Effector memory CD8-positive, alpha-beta T cell (primary cell): Measurements from ENCODE around the gene FYB2.
"Not testable (repeated sequence)": the region's sequence is repeated elsewhere in the genome, so short reads cannot be mapped to it uniquely, and the experiment has no call there.

Experiments used
- ATAC-seq: fragments of 150-1000 bp; cut with Tn5 transposase; replicated peaks from 2 replicates; pipeline ENCODE4 v1.10.0; 2021; ENCODE audit warnings: mild to moderate bottlenecking, moderate library complexity
- DNase-seq, 3 experiments: peaks; one replicate each; pipeline ENCODE4 v3.0.0; 2021
- H3K27ac Mint-ChIP-seq, 2 donors: one replicate each; pipeline ENCODE4 v1.8.0; 2022; ENCODE audit warnings: mild to moderate bottlenecking in 2 of 2, mixed read lengths in 2 of 2, moderate library complexity in 2 of 2
- H3K27me3 Mint-ChIP-seq, 2 donors: one replicate each; pipeline ENCODE4 v1.8.0; 2022; ENCODE audit warnings: mixed read lengths in 2 of 2
- H3K36me3 Mint-ChIP-seq: one replicate; pipeline ENCODE4 v1.8.0; 2022; ENCODE audit warnings: mild to moderate bottlenecking, moderate library complexity, mixed read lengths; ENCODE audit not compliant: insufficient read depth
- H3K4me1 Mint-ChIP-seq, 2 donors: one replicate each; pipeline ENCODE4 v1.8.0; 2022; ENCODE audit warnings: low read depth in 2 of 2, mixed read lengths in 2 of 2
- H3K4me3 Mint-ChIP-seq, 2 donors: one replicate each; pipeline ENCODE4 v1.8.0; 2022; ENCODE audit warnings: mild to moderate bottlenecking in 2 of 2, mixed read lengths in 2 of 2, moderate library complexity in 2 of 2
- H3K9me3 Mint-ChIP-seq, 2 donors: one replicate each; pipeline ENCODE4 v1.8.0; 2022; ENCODE audit warnings: mixed read lengths in 2 of 2

The FYB2 gene

DNA sequence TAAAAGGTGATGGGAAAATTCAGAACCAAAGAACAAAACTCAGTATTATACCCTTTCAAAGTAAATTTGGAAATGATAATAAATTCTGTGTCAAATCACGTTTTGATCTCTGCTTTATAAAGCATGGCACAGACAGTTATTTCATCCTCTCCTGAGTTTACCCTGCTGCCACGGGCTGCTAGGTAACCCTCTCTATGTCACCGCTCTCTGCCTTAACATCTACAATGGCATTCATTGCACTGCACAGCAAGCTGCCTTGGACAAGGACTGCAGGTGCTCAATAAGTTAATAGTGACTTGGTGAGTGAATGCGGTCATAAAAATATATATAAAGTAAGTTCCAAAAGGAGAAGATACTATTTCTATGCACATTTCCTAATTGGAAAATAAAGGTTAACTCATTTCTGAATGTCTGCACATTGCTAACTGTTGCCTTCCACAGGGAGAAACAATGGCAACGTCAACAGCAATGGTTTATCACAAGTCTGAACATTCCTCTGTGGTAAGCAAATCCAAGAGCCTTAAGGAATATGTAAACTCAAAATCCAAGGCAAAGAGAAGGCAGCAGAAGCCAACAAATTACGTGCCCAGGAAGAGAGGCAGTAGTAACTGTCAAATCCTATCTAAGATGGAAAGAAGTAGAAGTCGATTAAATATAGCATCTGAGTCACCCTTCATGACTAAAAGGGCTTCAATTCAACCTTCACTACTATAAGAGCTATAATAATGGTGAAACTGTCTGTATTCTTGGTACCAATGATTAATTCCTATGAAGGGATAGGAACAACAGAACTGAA is 19.4 kb downstream of the FYB2 start:
- H3K4me3 Mint-ChIP-seq = no peak overlapping the region
- no peaks in the 10 kb centered on the region for H3K4me1 Mint-ChIP-seq
- DNase-seq (no peak), ATAC-seq (no peak)
- no peak overlapping the region for H3K27ac Mint-ChIP-seq
- no peaks in the 10 kb centered on the region for H3K36me3 Mint-ChIP-seq
- H3K27me3 Mint-ChIP-seq = peaks cover 9 to 16% of the 10 kb centered on the region in 2 donors
- H3K9me3 Mint-ChIP-seq = no peaks in the 10 kb centered on the region

DNA sequence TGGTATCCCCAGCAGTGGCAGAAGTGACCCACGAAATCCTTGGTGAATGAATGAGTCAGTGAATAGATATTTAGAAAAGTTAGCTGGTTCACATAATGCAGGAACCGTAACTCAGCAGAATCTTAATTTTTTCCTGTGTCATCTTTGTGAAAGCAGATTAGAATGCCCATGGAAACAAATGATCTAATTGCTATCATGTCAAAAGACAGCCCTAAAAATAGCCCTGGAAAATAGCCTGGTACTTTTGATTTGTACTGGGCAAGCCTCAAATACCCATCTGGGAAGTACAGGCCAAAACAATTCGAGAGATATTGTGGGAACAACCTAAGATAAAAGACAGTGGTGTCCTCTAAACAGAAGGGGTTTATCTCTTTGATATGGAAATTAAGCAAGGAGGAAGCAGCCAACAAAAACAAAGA is 21.1 kb downstream of the FYB2 start:
- no peak overlapping the region for H3K4me3 Mint-ChIP-seq
- ATAC-seq (no peak), DNase-seq (no peak)
- peaks cover 9 to 16% of the 10 kb centered on the region in 2 donors for H3K27me3 Mint-ChIP-seq
- no peaks in the 10 kb centered on the region for H3K4me1 Mint-ChIP-seq
- peaks cover 0 to 2% of the 10 kb centered on the region in 2 donors for H3K9me3 Mint-ChIP-seq
- H3K36me3 Mint-ChIP-seq = no peaks in the 10 kb centered on the region
- H3K27ac Mint-ChIP-seq = no peak overlapping the region

GRCh38 chr1:56797065-56797685 is 22.0 kb downstream of the FYB2 start:
- no peaks in the 10 kb centered on the region for H3K4me1 Mint-ChIP-seq
- DNase-seq (no peak), ATAC-seq (no peak)
- no peaks in the 10 kb centered on the region for H3K36me3 Mint-ChIP-seq
- no peak overlapping the region for H3K4me3 Mint-ChIP-seq
- peaks cover 0 to 2% of the 10 kb centered on the region in 2 donors for H3K9me3 Mint-ChIP-seq
- no peak overlapping the region for H3K27ac Mint-ChIP-seq
- peaks cover 9 to 16% of the 10 kb centered on the region in 2 donors for H3K27me3 Mint-ChIP-seq

DNA sequence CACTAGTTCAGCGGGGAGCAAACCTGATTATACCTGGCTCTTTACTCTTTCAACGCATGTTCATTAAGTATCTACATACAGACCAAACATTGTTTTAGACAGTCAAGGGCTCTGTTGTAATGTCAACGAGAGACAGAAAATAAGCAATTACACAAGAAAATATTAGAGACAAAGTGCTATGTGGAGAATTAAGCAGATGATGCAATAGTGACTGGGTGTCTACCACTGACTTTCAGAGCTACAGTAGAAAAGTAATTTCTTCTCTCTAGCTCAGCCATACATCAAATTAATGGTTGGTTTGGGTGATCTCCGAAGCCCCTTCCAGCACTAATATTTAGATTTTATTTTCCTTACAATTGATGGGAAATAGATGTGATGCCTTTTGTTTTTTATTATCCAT is 23.3 kb downstream of the FYB2 start:
- H3K4me1 Mint-ChIP-seq = no peaks in the 10 kb centered on the region
- no peak for ATAC-seq
- peaks cover 0 to 2% of the 10 kb centered on the region in 2 donors for H3K9me3 Mint-ChIP-seq
- peaks cover 9 to 16% of the 10 kb centered on the region in 2 donors for H3K27me3 Mint-ChIP-seq
- H3K36me3 Mint-ChIP-seq = no peaks in the 10 kb centered on the region
- no peak for DNase-seq
- no peak overlapping the region for H3K4me3 Mint-ChIP-seq
- no peak overlapping the region for H3K27ac Mint-ChIP-seq

DNA sequence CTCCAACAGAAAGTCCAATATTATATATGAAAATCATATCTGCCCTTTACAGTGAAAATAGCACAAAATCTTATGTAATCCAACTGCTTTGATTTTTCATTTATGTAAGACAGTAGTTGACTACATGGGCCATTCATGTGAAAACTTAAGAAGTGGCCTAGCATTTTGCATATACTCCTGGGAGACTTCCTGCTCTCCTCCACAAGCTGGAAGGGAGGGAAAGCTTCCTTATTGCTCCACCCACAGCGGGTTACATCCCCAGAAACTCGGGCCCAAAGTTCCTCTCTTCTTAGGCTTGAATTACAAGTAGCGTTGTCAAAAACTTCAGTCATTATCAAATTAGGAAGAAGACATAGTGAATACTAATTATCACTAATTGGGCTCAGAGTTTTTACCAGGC is 29.2 kb downstream of the FYB2 start:
- Mint-ChIP-seq H3K27ac (no peak overlapping the region), H3K4me1 (no peaks in the 10 kb centered on the region), H3K9me3 (peaks cover 0 to 4% of the 10 kb centered on the region in 2 donors), H3K36me3 (peaks cover 3% of the 10 kb centered on the region), H3K4me3 (no peak overlapping the region), H3K27me3 (peaks cover 12 to 15% of the 10 kb centered on the region in 2 donors)
- ATAC-seq (no peak), DNase-seq (no peak)

DNA sequence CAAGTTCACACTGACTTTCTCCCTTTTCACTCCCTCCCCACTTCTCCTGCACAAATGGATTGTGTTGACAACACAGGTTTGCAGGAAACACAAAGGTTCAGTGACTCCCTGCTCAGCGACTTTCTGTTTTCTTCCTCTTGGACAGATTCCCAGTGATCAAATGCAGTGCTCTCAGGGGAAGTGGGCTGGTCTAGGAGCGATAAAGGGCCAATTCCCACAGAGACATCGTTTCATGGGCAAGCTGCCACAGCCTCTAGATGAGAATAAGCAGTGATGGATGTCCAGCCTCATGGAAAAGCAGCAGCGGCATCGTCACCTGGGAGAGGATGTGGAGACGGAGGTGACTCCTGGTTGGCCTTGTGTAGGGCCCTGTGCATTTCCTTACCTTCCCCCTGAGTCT is 30.6 kb downstream of the FYB2 start:
- DNase-seq = no peak
- peaks cover 12 to 15% of the 10 kb centered on the region in 2 donors for H3K27me3 Mint-ChIP-seq
- no peak for ATAC-seq
- H3K4me1 Mint-ChIP-seq = no peaks in the 10 kb centered on the region
- no peak overlapping the region for H3K27ac Mint-ChIP-seq
- H3K4me3 Mint-ChIP-seq = no peak overlapping the region
- peaks cover 3% of the 10 kb centered on the region for H3K36me3 Mint-ChIP-seq
- peaks cover 0 to 2% of the 10 kb centered on the region in 2 donors for H3K9me3 Mint-ChIP-seq

GRCh38 chr1:56788102-56788501 is 31.1 kb downstream of the FYB2 start:
- peaks cover 12 to 15% of the 10 kb centered on the region in 2 donors for H3K27me3 Mint-ChIP-seq
- H3K9me3 Mint-ChIP-seq = peaks cover 0 to 2% of the 10 kb centered on the region in 2 donors
- H3K4me1 Mint-ChIP-seq = no peaks in the 10 kb centered on the region
- DNase-seq (no peak), ATAC-seq (no peak)
- H3K36me3 Mint-ChIP-seq = peaks cover 3% of the 10 kb centered on the region
- H3K27ac Mint-ChIP-seq = no peak overlapping the region
- H3K4me3 Mint-ChIP-seq = no peak overlapping the region

GRCh38 chr1:56787330-56787729 is 31.9 kb downstream of the FYB2 start:
- no peak overlapping the region for H3K27ac Mint-ChIP-seq
- H3K4me1 Mint-ChIP-seq = no peaks in the 10 kb centered on the region
- no peak overlapping the region for H3K4me3 Mint-ChIP-seq
- peaks cover 0 to 2% of the 10 kb centered on the region in 2 donors for H3K9me3 Mint-ChIP-seq
- no peak for ATAC-seq
- DNase-seq = no peak
- peaks cover 3% of the 10 kb centered on the region for H3K36me3 Mint-ChIP-seq
- peaks cover 12 to 15% of the 10 kb centered on the region in 2 donors for H3K27me3 Mint-ChIP-seq

GRCh38 chr1:56782773-56783172 is 36.4 kb downstream of the FYB2 start:
- DNase-seq (no peak), ATAC-seq (no peak)
- Mint-ChIP-seq H3K9me3 (peaks cover 0 to 2% of the 10 kb centered on the region in 2 donors), H3K27me3 (peaks cover 8 to 11% of the 10 kb centered on the region in 2 donors), H3K36me3 (peaks cover 3% of the 10 kb centered on the region), H3K4me3 (no peak overlapping the region), H3K4me1 (no peaks in the 10 kb centered on the region), H3K27ac (no peak overlapping the region)

GRCh38 chr1:56780826-56781225 is 38.4 kb downstream of the FYB2 start:
- ATAC-seq (no peak), DNase-seq (no peak)
- Mint-ChIP-seq H3K4me1 (no peaks in the 10 kb centered on the region), H3K4me3 (no peak overlapping the region), H3K27ac (no peak overlapping the region), H3K27me3 (peaks cover 5 to 10% of the 10 kb centered on the region in 2 donors), H3K9me3 (peaks cover 0 to 2% of the 10 kb centered on the region in 2 donors), H3K36me3 (peaks cover under 1% of the 10 kb centered on the region)

DNA sequence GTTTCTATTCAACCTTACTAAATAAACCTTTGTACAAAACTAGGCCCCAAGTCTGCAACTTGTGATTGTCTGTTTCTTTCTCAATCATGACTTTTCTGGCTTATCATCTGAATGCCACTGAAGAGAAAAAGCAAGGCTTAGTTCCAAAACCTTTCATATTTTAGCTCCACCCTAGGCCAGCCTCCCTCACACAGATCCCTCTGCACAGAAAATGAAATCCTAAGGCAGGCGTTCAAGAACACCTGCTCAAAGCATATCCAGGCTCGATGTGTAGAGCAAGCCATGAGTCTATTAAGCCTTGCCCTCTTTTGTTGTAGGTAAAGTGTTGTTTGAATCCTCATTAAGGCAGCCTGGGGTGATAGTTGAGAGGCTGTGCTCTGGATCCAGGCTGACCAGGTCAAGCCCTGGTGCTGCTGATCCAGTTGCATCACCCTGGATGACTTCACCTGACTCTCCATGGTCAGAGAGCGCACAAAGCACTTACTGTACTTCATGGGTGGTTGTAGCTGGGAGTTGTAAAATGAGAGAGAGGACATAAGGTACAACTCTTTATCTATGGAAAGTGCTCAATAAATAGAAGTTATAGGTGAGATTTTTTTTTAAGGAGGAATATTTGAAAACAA is 39.0 kb downstream of the FYB2 start:
- ATAC-seq (no peak), DNase-seq (no peak)
- H3K36me3 Mint-ChIP-seq = no peaks in the 10 kb centered on the region
- no peak overlapping the region for H3K4me3 Mint-ChIP-seq
- H3K27ac Mint-ChIP-seq = no peak overlapping the region
- peaks cover 0 to 5% of the 10 kb centered on the region in 2 donors for H3K27me3 Mint-ChIP-seq
- H3K9me3 Mint-ChIP-seq = no peaks in the 10 kb centered on the region
- no peaks in the 10 kb centered on the region for H3K4me1 Mint-ChIP-seq

DNA sequence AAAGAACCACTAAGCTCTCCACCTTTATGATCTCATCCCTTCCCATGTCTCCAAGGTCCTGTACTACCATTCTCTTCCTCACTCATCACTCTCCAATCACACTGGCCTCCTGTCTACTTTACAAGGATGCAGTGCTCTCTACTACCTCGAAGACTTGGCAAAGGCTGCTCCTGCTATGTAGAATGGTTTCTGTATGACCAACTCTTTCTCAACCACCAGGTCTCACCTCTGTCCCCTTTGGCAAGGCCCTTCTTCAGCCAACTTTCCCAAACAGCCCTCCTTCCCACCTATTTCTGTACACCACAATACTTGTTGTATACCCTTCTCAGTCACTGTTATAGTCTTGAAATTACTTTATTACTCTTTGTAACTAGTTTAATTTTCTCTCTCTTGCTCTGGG is 41.2 kb downstream of the FYB2 start:
- no peak for DNase-seq
- peaks cover 0 to 5% of the 10 kb centered on the region in 2 donors for H3K27me3 Mint-ChIP-seq
- no peak for ATAC-seq
- no peak overlapping the region for H3K4me3 Mint-ChIP-seq
- no peaks in the 10 kb centered on the region for H3K4me1 Mint-ChIP-seq
- H3K36me3 Mint-ChIP-seq = no peaks in the 10 kb centered on the region
- H3K9me3 Mint-ChIP-seq = no peaks in the 10 kb centered on the region
- no peak overlapping the region for H3K27ac Mint-ChIP-seq

- not testable (repeated sequence) for H3K27me3 Mint-ChIP-seq, H3K36me3 Mint-ChIP-seq, H3K27ac Mint-ChIP-seq, ATAC-seq, H3K4me1 Mint-ChIP-seq, DNase-seq, H3K4me3 Mint-ChIP-seq, H3K9me3 Mint-ChIP-seq
These were observed 44.5 kb downstream of the FYB2 start for GRCh38 chr1:56774732-56775131.
